Transverse colon (tissue), 4 donors: ENCODE data around the gene SMURF2. TPM values are rescaled to one million over a fixed set of nuclear protein-coding genes. Genes with fewer than 3 reads are reported as not detected.

ENCODE experiments used
- DNase-seq: peaks from one replicate; pipeline ENCODE4 v3.0.0-alpha.2; 2019
- H3K27ac ChIP-seq, 4 donors: fragments of 200-600 bp; sonication (generic); 2 replicates each; pipeline ENCODE4 v1.5.1; 2016 to 2018; ENCODE audit warnings: inconsistent platforms in 4 of 4
- H3K27me3 ChIP-seq: fragments of 200-600 bp; sonication (generic); 2 replicates; pipeline ENCODE4 v1.5.1; 2017; ENCODE audit warnings: inconsistent platforms
- H3K36me3 ChIP-seq, 4 donors: fragments of 200-600 bp; sonication (generic); 2 replicates each; pipeline ENCODE4 v1.5.1; 2017 to 2019; ENCODE audit warnings: inconsistent platforms in 4 of 4
- H3K4me1 ChIP-seq, 4 donors: fragments of 200-600 bp; sonication (generic); 2 replicates each; pipeline ENCODE4 v1.5.1; 2017 to 2020; ENCODE audit warnings: inconsistent platforms in 4 of 4
- H3K4me3 ChIP-seq, 4 donors: fragments of 200-600 bp; sonication (generic); 1 replicate in 1 of 4; 2 replicates in 3 of 4; pipeline versions ENCODE4 v1.5.1 to v1.6.1; 2017 to 2019; ENCODE audit warnings: inconsistent platforms in 4 of 4
- H3K9me3 ChIP-seq, 2 donors: fragments of 200-600 bp; sonication (generic); 2 replicates each; pipeline ENCODE4 v1.5.1; 2017 to 2019; ENCODE audit warnings: inconsistent platforms in 2 of 2
- EP300 ChIP-seq: sonication (generic); formaldehyde crosslinking; IDR thresholded peaks from one replicate; pipeline ENCODE4 v1.6.1; 2017; ENCODE audit warnings: antibody characterized with exemption, low read depth
- POLR2A ChIP-seq: fragments of 450-650 bp; IDR thresholded peaks from one replicate; pipeline ENCODE4 v1.6.1; 2016; ENCODE audit warnings: antibody characterized with exemption, mild to moderate bottlenecking, moderate library complexity
- POLR2AphosphoS5 ChIP-seq, 3 donors: sonication (generic); formaldehyde crosslinking; IDR thresholded peaks; one replicate each; pipeline ENCODE4 v1.6.1; 2016; ENCODE audit warnings: antibody characterized with exemption in 3 of 3
- WGBS, 2 donors: methylation state at CpG; one replicate each; pipeline ENCODE4 v1.1.5; 2018; ENCODE audit warnings: low coverage in 1 of 2; 5-methylcytosine and 5-hydroxymethylcytosine counted together
- in situ Hi-C, 4 donors: fragments of 200-750 bp; cut with MboI; loops; one replicate each; pipeline versions ENCODE4 v1.15.0 to v1.15.1; 2017; ENCODE audit warnings: low sequenced_read_pairs in 3 of 4, low pct_ligation_motif_present in 1 of 4, low pct_unique_long_range_greater_than_20kb in 1 of 4
- intact Hi-C: fragments of 100-400 bp; cut with DNase I; formaldehyde crosslinking; loops from one replicate; pipeline ENCODE4 v1.15.1; 2023; ENCODE audit warnings: low total_unique reads
- total RNA-seq, 4 donors: library from RNA; depleted of rRNA; stranded (reverse); fragments of >200 nt; gene quantifications; one replicate each; pipeline ENCODE4 v1.1.0, GENCODE V29; 2016
- TF ChIP-seq, protein P1 (sequence below), 5 experiments: fragments of 200-600 bp in 3 of 5; fragments of 450-650 bp in 2 of 5; sonication (generic) in 3 of 5; IDR thresholded peaks; 1 replicate in 2 of 5; 2 replicates in 3 of 5; pipeline ENCODE4 v1.5.1; 2016 to 2017; ENCODE audit warnings: antibody characterized with exemption in 5 of 5, inconsistent platforms in 3 of 5, mild to moderate bottlenecking in 2 of 5, moderate library complexity in 1 of 5

The SMURF2 gene
- total RNA-seq, 4 donors from 2014 or later = 5.0 to 27.0 (median 14.0) TPM

- Histone ChIP-seq H3K4me3 (no peak overlapping the region), H3K4me1 (peaks cover 16 to 59% (median 29%) of the 10 kb centered on the region in 4 donors), H3K27ac (no peak overlapping the region), H3K36me3 (no peaks in the 10 kb centered on the region), H3K27me3 (no peaks in the 10 kb centered on the region), H3K9me3 (no peaks in the 10 kb centered on the region)
- 92 to 100% methylated on average over 1 to 4 of the region's 4 CpGs for WGBS, 2 donors
- TF ChIP-seq, protein P1, sequence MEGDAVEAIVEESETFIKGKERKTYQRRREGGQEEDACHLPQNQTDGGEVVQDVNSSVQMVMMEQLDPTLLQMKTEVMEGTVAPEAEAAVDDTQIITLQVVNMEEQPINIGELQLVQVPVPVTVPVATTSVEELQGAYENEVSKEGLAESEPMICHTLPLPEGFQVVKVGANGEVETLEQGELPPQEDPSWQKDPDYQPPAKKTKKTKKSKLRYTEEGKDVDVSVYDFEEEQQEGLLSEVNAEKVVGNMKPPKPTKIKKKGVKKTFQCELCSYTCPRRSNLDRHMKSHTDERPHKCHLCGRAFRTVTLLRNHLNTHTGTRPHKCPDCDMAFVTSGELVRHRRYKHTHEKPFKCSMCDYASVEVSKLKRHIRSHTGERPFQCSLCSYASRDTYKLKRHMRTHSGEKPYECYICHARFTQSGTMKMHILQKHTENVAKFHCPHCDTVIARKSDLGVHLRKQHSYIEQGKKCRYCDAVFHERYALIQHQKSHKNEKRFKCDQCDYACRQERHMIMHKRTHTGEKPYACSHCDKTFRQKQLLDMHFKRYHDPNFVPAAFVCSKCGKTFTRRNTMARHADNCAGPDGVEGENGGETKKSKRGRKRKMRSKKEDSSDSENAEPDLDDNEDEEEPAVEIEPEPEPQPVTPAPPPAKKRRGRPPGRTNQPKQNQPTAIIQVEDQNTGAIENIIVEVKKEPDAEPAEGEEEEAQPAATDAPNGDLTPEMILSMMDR (IDR thresholded peaks at IDR 0.05) = no peak
- no peak for TF ChIP-seq EP300
- TF ChIP-seq POLR2AphosphoS5 (IDR thresholded peaks at IDR 0.05) = no peak
- no peak for TF ChIP-seq POLR2A
- intact Hi-C loops = no loop called here
- in situ Hi-C loops = no loop called here
- DNase-seq = no peak
Observed at GRCh38 chr17:64618848-64619247, 43.3 kb downstream of the SMURF2 start.

- intact Hi-C loops = no loop called here
- no peak for DNase-seq
Observed at GRCh38 chr17:64617125-64617780, 44.9 kb downstream of the SMURF2 start.

GRCh38 chr17:64615028-64615677, 47.0 kb downstream of the SMURF2 start:
- Histone ChIP-seq H3K27ac (no peak overlapping the region), H3K27me3 (no peaks in the 10 kb centered on the region), H3K4me1 (peaks cover 17 to 43% (median 24%) of the 10 kb centered on the region in 4 donors), H3K9me3 (no peaks in the 10 kb centered on the region), H3K36me3 (no peaks in the 10 kb centered on the region), H3K4me3 (no peak overlapping the region)
- TF ChIP-seq POLR2AphosphoS5 (IDR thresholded peaks at IDR 0.05) = no peak
- TF ChIP-seq, protein P1 (IDR thresholded peaks at IDR 0.05) = no peak
- TF ChIP-seq EP300 = no peak
- no peak for TF ChIP-seq POLR2A
- WGBS, 2 donors = 29 to 39% methylated on average over 3 of the region's 3 CpGs
- DNase-seq = no peak
- in situ Hi-C loops = no loop called here
- intact Hi-C loops = no loop called here

More at GRCh38 chr17:64617125-64617780, 44.9 kb downstream of the SMURF2 start:
- TF ChIP-seq, protein P1 (IDR thresholded peaks at IDR 0.05) = no peak
- TF ChIP-seq POLR2A (no peak), EP300 (no peak), POLR2AphosphoS5 (IDR thresholded peaks at IDR 0.05) (no peak)
- no peak overlapping the region for H3K27ac ChIP-seq
- no peaks in the 10 kb centered on the region for H3K36me3 ChIP-seq
- in situ Hi-C loops = no loop called here
- WGBS, 2 donors = 94 to 96% methylated on average over 5 of the region's 5 CpGs
- H3K4me3 ChIP-seq = no peak overlapping the region
- H3K9me3 ChIP-seq = no peaks in the 10 kb centered on the region
- peaks cover 17 to 54% (median 29%) of the 10 kb centered on the region in 4 donors for H3K4me1 ChIP-seq
- no peaks in the 10 kb centered on the region for H3K27me3 ChIP-seq

DNA sequence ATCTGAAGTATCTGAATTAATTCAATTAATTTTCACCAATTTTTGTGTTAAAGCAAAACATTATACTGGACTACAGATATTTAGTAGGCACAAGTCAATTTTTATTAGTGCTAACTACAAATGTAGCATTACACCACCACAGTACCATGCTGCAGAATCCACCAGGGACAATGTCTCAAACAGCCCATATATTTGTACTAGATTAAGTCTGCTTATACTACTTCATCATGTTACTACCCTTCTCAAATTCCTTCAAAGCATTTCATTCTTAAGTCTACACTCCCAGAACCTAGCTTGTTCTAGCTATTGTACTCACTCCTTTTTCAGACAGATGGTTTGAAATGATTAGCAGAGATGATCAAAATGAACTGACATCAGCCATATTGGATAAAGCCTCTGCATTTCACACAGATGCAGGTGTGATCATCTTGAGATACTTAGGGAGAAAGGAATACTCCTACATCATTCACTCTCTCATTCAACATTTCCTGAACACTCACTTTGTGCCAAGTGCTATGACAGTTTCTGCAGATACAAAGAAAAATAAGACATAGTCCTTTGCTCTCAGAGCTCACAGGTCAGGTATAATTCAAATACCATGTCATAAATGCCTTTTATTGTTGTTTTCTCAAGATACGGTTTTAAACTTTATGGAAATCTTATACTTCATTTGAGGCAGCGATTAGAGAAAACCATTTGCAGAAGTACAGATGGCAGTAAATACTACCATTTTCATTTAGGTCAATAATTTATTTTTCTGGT, 47.7 kb downstream of the SMURF2 start:
- Histone ChIP-seq H3K9me3 (no peaks in the 10 kb centered on the region), H3K27ac (no peak overlapping the region), H3K36me3 (no peaks in the 10 kb centered on the region), H3K4me1 (peaks cover 17 to 38% (median 24%) of the 10 kb centered on the region in 4 donors), H3K27me3 (no peaks in the 10 kb centered on the region), H3K4me3 (no peak overlapping the region)
- intact Hi-C loops (no loop called here), in situ Hi-C loops (no loop called here)
- TF ChIP-seq, protein P1 (IDR thresholded peaks at IDR 0.05) = no peak
- TF ChIP-seq POLR2AphosphoS5 (IDR thresholded peaks at IDR 0.05) = no peak
- no peak for TF ChIP-seq EP300
- no peak for TF ChIP-seq POLR2A
- WGBS, 2 donors = 40% methylated on average over 2 of the region's 2 CpGs
- DNase-seq = no peak
